Activated T-helper 9 cell treated with anti-CD3 and anti-CD28 coated beads, Interleukin-2, amount 50 U/mL, for 16 hours (primary cell): ENCODE measurements around the gene TMBIM1.

Experiments used
- DNase-seq: peaks from one replicate; pipeline ENCODE4 v3.0.0-alpha.2; 2020; ENCODE audit warnings: low read depth

Gene TMBIM1

DNA sequence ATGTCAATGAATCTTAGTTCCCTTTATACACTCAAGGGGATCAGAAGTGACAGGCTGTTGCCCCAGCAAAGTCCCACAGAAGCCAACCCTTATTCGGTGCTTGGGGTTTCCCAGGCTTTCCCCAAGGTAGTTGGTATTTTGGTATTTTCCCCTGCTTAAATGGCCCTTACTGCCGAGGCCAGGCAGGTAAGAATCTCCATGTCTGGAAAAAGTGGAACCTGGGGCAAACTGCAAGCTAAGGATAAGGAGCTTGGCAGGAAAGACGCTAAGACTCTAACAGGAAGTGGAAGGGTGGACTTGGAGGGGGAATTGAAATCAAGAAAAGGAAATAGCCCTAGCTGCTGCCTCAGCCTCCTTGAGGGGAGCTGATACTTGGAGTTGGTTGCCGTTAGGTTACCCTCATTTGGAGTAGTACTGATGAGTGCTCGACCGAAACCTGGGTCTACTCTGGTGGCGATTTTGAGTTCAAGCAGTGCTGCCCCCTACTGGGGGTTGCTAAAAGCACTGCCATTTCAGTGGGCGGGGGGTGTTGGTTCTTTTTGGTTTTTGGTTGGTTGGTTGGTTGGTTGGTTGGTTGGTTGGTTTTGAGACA is 34.8 kb downstream of the TMBIM1 start:
- peak; percentile 51 for DNase-seq

GRCh38 chr2:218256612-218257350 is 35.5 kb downstream of the TMBIM1 start:
- no peak for DNase-seq

DNA sequence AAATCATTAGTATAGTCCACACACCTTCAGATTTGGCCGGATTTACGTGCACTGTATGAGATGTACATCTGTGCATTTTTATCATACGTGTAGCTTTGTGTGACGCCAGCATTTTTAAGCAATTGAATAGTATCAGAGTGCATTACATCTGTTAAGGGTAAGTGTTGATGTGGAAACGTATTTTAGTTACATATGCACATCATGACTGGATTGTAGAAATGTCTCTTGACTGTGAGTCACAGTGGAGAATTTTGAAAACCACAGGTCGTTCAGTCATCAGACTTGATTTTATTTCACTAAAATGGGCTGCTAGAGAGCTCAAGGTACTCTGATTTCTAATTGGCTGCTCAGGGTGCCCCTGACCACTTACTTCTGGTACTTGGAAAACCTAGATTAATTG is 36.9 kb downstream of the TMBIM1 start:
- no peak for DNase-seq

DNA sequence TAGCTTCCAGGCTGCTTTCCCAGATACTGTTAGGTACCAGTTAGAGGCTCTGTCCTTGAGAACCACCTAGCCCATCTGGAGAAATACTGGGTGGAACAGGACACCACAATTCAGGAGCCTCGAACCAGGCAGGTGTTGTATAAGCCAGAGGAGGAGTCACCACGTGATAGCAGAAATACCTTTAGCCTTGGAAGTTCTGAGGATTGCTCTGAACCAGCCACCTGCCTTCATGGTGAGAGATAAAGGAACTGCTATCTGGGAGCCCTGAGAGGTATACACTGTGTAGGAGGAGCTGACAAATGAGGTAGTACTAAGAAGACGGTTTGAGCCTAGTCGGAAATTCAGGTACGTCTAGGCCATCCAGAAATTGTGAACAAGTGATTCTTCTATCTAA is 39.1 kb downstream of the TMBIM1 start:
- no peak for DNase-seq

GRCh38 chr2:218252509-218253231 is 39.6 kb downstream of the TMBIM1 start:
- DNase-seq, result no peak

DNA sequence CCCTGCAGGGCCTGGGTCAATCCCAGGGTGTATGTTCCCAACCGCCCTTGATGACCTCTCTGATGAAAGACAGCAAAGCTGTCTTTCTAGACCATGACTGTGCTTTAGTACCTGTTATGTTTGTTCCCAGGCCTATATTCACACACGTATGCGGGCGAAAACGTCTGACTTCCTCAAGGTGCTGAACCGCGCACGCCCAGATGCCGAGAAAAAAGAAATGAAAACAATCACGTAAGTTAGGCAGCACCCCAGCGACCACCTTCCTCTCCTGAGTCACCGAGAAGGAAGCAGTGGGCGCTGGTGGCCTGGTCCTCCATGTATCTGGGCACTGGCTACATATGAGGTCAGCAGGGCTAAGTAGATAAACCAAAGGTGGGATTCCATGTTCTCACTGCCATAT is 42.6 kb downstream of the TMBIM1 start:
- DNase-seq, result no peak

DNA sequence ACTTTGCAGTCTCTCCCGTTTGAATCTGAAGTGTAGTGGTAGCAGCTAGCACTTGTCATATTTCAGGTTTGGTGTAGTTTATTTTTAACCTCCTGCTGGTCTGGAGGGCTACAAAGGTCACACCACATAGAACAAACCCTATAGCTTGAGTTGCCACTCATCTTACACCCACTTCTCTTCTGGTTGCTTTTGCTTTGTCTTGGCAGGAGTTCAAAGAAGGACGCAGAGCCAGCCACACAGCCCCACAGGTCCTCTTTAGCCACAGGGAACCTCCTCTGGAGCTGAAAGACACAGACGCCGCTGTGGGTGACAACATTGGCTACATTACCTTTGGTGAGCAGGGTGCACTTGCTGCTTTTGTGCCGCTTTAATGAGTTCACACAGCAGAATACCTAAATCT is 47.1 kb downstream of the TMBIM1 start:
- no peak for DNase-seq

DNA sequence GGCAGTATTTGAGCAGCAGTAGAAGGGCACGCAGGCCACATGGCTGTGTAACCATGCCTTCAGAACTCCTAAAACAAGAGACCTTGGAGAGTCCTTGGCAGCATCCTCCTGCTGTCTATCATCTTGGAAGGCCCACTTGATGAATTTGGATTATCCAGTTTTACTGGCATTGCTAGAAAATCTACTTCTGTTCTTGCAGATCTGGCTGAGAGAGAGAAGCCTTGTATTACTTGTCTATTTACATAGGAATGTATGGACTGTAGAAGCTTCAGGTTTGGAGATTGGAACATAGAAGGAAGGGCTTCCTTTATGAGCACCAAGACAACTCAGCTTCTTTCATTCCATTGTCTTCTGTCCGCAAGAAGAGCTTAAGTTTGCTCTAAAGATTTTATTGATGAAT is 47.6 kb downstream of the TMBIM1 start:
- DNase-seq, result no peak

GRCh38 chr2:218244204-218244603 is 48.1 kb downstream of the TMBIM1 start:
- no peak for DNase-seq

GRCh38 chr2:218238887-218239286 is 53.4 kb downstream of the TMBIM1 start:
- DNase-seq, result no peak

DNA sequence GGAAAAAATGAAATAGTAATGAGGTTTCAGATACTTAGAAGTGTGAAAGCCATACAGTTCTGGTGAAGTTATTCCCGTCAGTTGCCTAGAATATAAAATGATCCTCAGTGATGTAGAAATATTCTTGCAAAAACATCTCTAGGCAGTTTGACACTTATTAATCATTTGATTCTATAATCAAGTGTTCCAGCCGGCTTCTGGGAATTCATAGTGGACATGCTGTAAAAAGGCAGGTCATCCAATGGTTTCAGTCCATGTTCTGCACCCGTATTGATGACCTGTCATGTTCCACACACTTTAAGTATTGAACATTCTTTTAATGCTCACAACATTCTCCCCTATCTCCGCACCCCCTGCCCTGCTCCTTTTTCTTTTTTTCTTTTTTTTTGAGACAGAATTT is 55.5 kb downstream of the TMBIM1 start:
- no peak for DNase-seq

GRCh38 chr2:218235017-218235416 is 57.3 kb downstream of the TMBIM1 start:
- DNase-seq, result no peak

GRCh38 chr2:218234521-218234920 is 57.8 kb downstream of the TMBIM1 start:
- no peak for DNase-seq

DNA sequence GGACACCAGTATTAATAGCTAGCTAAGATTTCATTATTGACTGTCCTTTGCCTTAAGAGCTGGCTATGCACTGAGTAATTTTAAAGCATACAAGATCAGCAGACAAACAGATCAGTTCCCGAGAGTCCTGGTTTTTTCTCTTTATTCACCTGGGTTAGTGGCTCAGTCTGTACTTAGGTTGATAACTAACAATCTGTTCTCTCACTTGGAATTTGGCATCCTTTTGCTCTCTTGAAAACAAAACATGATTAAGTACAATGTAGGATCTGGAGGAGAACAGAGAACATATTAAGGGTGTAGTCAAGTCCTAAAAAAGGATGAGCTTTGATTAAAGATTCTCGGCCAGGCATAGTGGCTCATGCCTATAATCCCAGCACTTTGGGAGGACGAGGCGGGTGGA is 58.8 kb downstream of the TMBIM1 start:
- no peak for DNase-seq

- DNase-seq, result no peak
Measured at GRCh38 chr2:218230882-218231281, 61.4 kb downstream of the TMBIM1 start.

- no peak for DNase-seq
Measured at GRCh38 chr2:218229851-218230250, 62.5 kb downstream of the TMBIM1 start.

GRCh38 chr2:218229239-218229638 is 63.1 kb downstream of the TMBIM1 start:
- no peak for DNase-seq

DNA sequence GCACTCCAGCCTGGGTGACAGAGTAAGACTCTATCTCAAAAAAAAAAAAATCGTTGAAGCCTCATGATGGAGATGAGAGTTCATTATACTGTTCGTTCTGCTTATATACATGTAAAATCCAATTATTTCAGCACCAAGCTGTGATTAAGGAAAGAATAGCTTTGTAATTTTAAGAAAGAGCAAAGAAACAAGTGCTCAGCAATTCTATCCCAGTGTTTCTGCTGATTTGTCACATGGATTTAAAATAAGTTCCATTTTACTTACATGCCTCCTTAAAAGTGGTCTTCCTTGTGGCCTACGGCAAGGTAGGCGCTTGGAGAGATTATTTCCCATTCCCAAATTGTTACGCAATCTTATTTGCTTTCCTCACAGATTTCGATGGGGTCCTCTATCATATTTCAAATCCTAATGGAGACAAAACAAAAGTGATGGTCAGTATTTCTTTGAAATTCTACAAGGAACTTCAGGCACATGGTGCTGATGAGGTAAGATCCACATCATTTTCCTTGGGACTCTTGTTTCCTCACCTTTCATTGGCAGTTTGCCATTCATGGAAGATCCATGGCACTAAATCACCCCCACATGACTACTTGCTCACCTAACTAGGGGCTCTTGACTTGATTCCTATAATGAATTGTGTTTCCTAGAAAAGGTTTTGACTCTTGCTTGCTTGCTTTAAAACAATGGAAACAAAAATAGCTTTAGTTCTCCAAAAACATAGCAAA is 63.8 kb downstream of the TMBIM1 start:
- no peak for DNase-seq

DNA sequence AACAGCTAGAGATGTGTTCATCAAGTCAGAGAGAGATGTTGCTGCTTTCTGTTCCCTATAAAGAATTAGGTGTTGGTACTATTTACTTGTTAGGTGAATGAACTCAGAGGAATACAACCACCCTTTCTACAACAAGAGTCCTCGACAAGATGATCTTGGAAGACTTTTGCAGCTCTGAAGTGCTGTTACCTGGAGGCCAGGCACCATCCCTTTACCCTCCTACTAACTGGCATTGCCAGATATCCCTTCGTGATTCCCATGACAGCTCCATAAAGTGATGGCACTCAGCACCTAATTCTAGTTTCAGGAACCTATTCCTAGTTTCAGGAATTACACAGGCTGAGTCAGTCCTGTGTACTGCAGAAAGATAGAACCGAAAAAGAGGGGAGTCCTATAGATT is 65.4 kb downstream of the TMBIM1 start:
- DNase-seq, result no peak
